GM23338 (cell line): ENCODE data around the gene NUB1. TPM values are rescaled to one million over a fixed set of nuclear protein-coding genes. Genes with fewer than 3 reads are reported as not detected.

Source experiments
- ATAC-seq: fragments of 200-7000 bp; cut with Tn5 transposase; 3 replicates; pipeline ENCODE4 v1.9.1; 2020
- DNase-seq: peaks from one replicate; pipeline ENCODE4 v3.0.0-alpha.2; 2015; ENCODE audit warnings: low spot score
- H2AFZ ChIP-seq: fragments of 200-600 bp; sonication (generic); 2 replicates; pipeline ENCODE4 v1.8.0; 2016; ENCODE audit warnings: antibody characterized with exemption, mild to moderate bottlenecking, moderate library complexity
- H3F3A ChIP-seq: fragments of 200-600 bp; sonication (generic); replicated peaks from 2 replicates; pipeline ENCODE4 v1.8.0; 2017; ENCODE audit warnings: antibody characterized with exemption, mixed run types, low read depth
- H3K27ac ChIP-seq: fragments of 200-600 bp; sonication (generic); 2 replicates; pipeline ENCODE4 v1.6.1; 2016; ENCODE audit warnings: low read depth
- H3K27me3 ChIP-seq: fragments of 200-600 bp; sonication (generic); 2 replicates; pipeline ENCODE4 v1.8.0; 2016; ENCODE audit warnings: mild to moderate bottlenecking, mixed run types, moderate library complexity; ENCODE audit not compliant: insufficient read depth
- H3K36me3 ChIP-seq: fragments of 200-600 bp; sonication (generic); 2 replicates; pipeline ENCODE4 v1.8.0; 2016; ENCODE audit warnings: mild to moderate bottlenecking; ENCODE audit not compliant: insufficient read depth
- H3K4me1 ChIP-seq: fragments of 200-600 bp; sonication (generic); 2 replicates; pipeline ENCODE4 v1.8.0; 2016; ENCODE audit warnings: mild to moderate bottlenecking, moderate library complexity; ENCODE audit not compliant: insufficient read depth
- H3K4me2 ChIP-seq: fragments of 200-600 bp; sonication (generic); 2 replicates; pipeline ENCODE4 v1.7.1; 2017; ENCODE audit warnings: mixed run types
- H3K4me3 ChIP-seq: fragments of 200-600 bp; sonication (generic); 2 replicates; pipeline ENCODE4 v1.6.1; 2016; ENCODE audit warnings: mixed run types
- H3K79me2 ChIP-seq: fragments of 200-600 bp; sonication (generic); replicated peaks from 2 replicates; pipeline ENCODE4 v1.8.0; 2017; ENCODE audit warnings: mild to moderate bottlenecking; ENCODE audit not compliant: insufficient read depth
- H3K9me2 ChIP-seq: fragments of 200-600 bp; sonication (generic); 2 replicates; pipeline ENCODE4 v1.8.0; 2017; ENCODE audit not compliant: insufficient read depth
- H4K20me1 ChIP-seq: fragments of 200-600 bp; sonication (generic); replicated peaks from 2 replicates; pipeline ENCODE4 v1.8.0; 2017; ENCODE audit warnings: mild to moderate bottlenecking; ENCODE audit not compliant: insufficient read depth
- H3K27ac Mint-ChIP-seq: 2 replicates; pipeline ENCODE4 v1.8.0; 2020; ENCODE audit warnings: inconsistent platforms, mild to moderate bottlenecking, moderate library complexity, mixed read lengths
- H3K27me3 Mint-ChIP-seq: 3 replicates; pipeline ENCODE4 v1.8.0; 2022; ENCODE audit warnings: low read depth, mild to moderate bottlenecking, moderate library complexity, mixed read lengths, inconsistent platforms; ENCODE audit not compliant: insufficient read depth, poor library complexity
- H3K36me3 Mint-ChIP-seq: 3 replicates; pipeline ENCODE4 v1.8.0; 2021; ENCODE audit warnings: low read depth, mild to moderate bottlenecking, inconsistent platforms, moderate library complexity, mixed read lengths
- H3K4me1 Mint-ChIP-seq: 3 replicates; pipeline ENCODE4 v1.8.0; 2020; ENCODE audit warnings: mild to moderate bottlenecking, inconsistent platforms, mixed read lengths
- H3K4me3 Mint-ChIP-seq: 3 replicates; pipeline ENCODE4 v1.8.0; 2021; ENCODE audit warnings: moderate library complexity, mild to moderate bottlenecking, inconsistent platforms, mixed read lengths
- H3K9me3 Mint-ChIP-seq: 3 replicates; pipeline ENCODE4 v1.8.0; 2020; ENCODE audit warnings: moderate library complexity, mild to moderate bottlenecking, inconsistent platforms, mixed read lengths
- CREB1 ChIP-seq: fragments of 250-450 bp; sonication (Bioruptor Pico); IDR thresholded peaks from 2 replicates; pipeline ENCODE4 v1.5.0; 2020; ENCODE audit warnings: low read depth, mild to moderate bottlenecking, moderate library complexity
- EZH2 ChIP-seq: fragments of 200-600 bp; sonication (generic); IDR thresholded peaks from one replicate; pipeline ENCODE4 v1.8.0; 2017; ENCODE audit warnings: antibody characterized with exemption, mild to moderate bottlenecking, low read depth; ENCODE audit not compliant: unreplicated experiment
- EZH2phosphoT487 ChIP-seq: fragments of 200-600 bp; sonication (generic); IDR thresholded peaks from one replicate; pipeline ENCODE4 v1.8.1; 2018; ENCODE audit warnings: antibody characterized with exemption; ENCODE audit not compliant: unreplicated experiment
- JUNB ChIP-seq: IDR thresholded peaks from one replicate; pipeline ENCODE4 v1.6.1; 2016; ENCODE audit warnings: antibody characterized with exemption; ENCODE audit not compliant: unreplicated experiment
- NANOG ChIP-seq: IDR thresholded peaks from 2 replicates; pipeline ENCODE4 v1.6.1; 2016; ENCODE audit warnings: antibody characterized with exemption, borderline replicate concordance
- POLR2AphosphoS5 ChIP-seq: IDR thresholded peaks from 2 replicates; pipeline ENCODE4 v1.6.1; 2016; ENCODE audit warnings: antibody characterized with exemption, low read depth
- STAT1 ChIP-seq: IDR thresholded peaks from one replicate; pipeline ENCODE4 v1.6.1; 2016; ENCODE audit warnings: antibody characterized with exemption; ENCODE audit not compliant: unreplicated experiment
- ZNF114 ChIP-seq: fragments of 250-450 bp; sonication (Bioruptor Pico); IDR thresholded peaks from 2 replicates; pipeline ENCODE4 v1.5.0; 2020; ENCODE audit warnings: mild to moderate bottlenecking, moderate library complexity
- ZNF331 ChIP-seq: fragments of 250-450 bp; sonication (Bioruptor Pico); IDR thresholded peaks from 2 replicates; pipeline ENCODE4 v1.5.0; 2020; ENCODE audit warnings: low read depth, mild to moderate bottlenecking, moderate library complexity
- polyA plus RNA-seq: library from polyadenylated mRNA; unstranded; fragments of >200 nt; fragmentation: Nextera tagmentation; extraction: Ambion mirVana; gene quantifications from 2 replicates; pipeline ENCODE4 v1.2.1, GENCODE V29; 2016
- total RNA-seq: library from RNA; depleted of rRNA; stranded (reverse); fragments of >200 nt; shearing (Covaris generic); gene quantifications from 2 replicates; pipeline ENCODE4 v1.2.3, GENCODE V29; 2014
- TF ChIP-seq, protein P1 (sequence below): IDR thresholded peaks from 2 replicates; pipeline ENCODE4 v1.6.1; 2016; ENCODE audit warnings: antibody characterized with exemption
- TF ChIP-seq, protein P2 (sequence below), 2 experiments: fragments of 200-600 bp in 1 of 2; sonication (generic) in 1 of 2; conservative IDR thresholded peaks; 2 replicates each; pipeline versions ENCODE4 v1.5.1 to v1.6.1; 2016 to 2017; ENCODE audit warnings: antibody characterized with exemption in 2 of 2, low read depth in 2 of 2, mild to moderate bottlenecking in 2 of 2, moderate library complexity in 1 of 2
- TF ChIP-seq, protein P3 (sequence below): IDR thresholded peaks from one replicate; pipeline ENCODE4 v1.6.1; 2018; ENCODE audit warnings: antibody characterized with exemption; ENCODE audit not compliant: unreplicated experiment
- TF ChIP-seq, protein P4 (sequence below): fragments of 250-450 bp; sonication (Bioruptor Pico); IDR thresholded peaks from 2 replicates; pipeline ENCODE4 v1.5.0; 2020; ENCODE audit warnings: mild to moderate bottlenecking, moderate library complexity

The NUB1 gene
- total and polyA plus RNA-seq, 2 experiments from 2014 or later: 31.8 to 42.3 TPM

GRCh38 chr7:151347200-151347599, 5.6 kb downstream of the NUB1 start:
- no peak overlapping the region for H2AFZ ChIP-seq
- H3K36me3 ChIP-seq: peaks cover 4% of the 10 kb centered on the region
- no peak for ATAC-seq
- H3K27ac ChIP-seq: no peak overlapping the region
- H3K9me2 ChIP-seq: no peaks in the 10 kb centered on the region
- Mint-ChIP-seq H3K27me3 (peaks cover 2% of the 10 kb centered on the region), H3K27ac (no peak overlapping the region), H3K4me3 (no peak overlapping the region), H3K36me3 (peaks cover 39% of the 10 kb centered on the region), H3K9me3 (no peaks in the 10 kb centered on the region; the same call in 2 of the 3 replicates), H3K4me1 (peaks cover 6% of the 10 kb centered on the region; the same call in 2 of the 3 replicates)
- DNase-seq: no peak
- H3K4me3 ChIP-seq: no peak overlapping the region
- H3K79me2 ChIP-seq: peaks cover 17% of the 10 kb centered on the region
- H3K4me1 ChIP-seq: no peaks in the 10 kb centered on the region
- peaks cover 7% of the 10 kb centered on the region; the same call in 1 of the 2 replicates for H4K20me1 ChIP-seq
- no peaks in the 10 kb centered on the region for H3K27me3 ChIP-seq
- H3K4me2 ChIP-seq: no peak overlapping the region
- TF ChIP-seq CREB1 (CRISPR knock-in tag): no peak
- TF ChIP-seq, protein P1, sequence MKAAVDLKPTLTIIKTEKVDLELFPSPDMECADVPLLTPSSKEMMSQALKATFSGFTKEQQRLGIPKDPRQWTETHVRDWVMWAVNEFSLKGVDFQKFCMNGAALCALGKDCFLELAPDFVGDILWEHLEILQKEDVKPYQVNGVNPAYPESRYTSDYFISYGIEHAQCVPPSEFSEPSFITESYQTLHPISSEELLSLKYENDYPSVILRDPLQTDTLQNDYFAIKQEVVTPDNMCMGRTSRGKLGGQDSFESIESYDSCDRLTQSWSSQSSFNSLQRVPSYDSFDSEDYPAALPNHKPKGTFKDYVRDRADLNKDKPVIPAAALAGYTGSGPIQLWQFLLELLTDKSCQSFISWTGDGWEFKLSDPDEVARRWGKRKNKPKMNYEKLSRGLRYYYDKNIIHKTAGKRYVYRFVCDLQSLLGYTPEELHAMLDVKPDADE: no peak
- TF ChIP-seq NANOG: no peak
- TF ChIP-seq STAT1: no peak
- TF ChIP-seq EZH2: no peak
- TF ChIP-seq EZH2phosphoT487: no peak
- TF ChIP-seq, protein P2, sequence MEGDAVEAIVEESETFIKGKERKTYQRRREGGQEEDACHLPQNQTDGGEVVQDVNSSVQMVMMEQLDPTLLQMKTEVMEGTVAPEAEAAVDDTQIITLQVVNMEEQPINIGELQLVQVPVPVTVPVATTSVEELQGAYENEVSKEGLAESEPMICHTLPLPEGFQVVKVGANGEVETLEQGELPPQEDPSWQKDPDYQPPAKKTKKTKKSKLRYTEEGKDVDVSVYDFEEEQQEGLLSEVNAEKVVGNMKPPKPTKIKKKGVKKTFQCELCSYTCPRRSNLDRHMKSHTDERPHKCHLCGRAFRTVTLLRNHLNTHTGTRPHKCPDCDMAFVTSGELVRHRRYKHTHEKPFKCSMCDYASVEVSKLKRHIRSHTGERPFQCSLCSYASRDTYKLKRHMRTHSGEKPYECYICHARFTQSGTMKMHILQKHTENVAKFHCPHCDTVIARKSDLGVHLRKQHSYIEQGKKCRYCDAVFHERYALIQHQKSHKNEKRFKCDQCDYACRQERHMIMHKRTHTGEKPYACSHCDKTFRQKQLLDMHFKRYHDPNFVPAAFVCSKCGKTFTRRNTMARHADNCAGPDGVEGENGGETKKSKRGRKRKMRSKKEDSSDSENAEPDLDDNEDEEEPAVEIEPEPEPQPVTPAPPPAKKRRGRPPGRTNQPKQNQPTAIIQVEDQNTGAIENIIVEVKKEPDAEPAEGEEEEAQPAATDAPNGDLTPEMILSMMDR (conservative IDR thresholded peaks at IDR 0.05; ENCODE audit: low read depth in 2 of 2): no peak
- no peak for TF ChIP-seq JUNB
- TF ChIP-seq, protein P3, sequence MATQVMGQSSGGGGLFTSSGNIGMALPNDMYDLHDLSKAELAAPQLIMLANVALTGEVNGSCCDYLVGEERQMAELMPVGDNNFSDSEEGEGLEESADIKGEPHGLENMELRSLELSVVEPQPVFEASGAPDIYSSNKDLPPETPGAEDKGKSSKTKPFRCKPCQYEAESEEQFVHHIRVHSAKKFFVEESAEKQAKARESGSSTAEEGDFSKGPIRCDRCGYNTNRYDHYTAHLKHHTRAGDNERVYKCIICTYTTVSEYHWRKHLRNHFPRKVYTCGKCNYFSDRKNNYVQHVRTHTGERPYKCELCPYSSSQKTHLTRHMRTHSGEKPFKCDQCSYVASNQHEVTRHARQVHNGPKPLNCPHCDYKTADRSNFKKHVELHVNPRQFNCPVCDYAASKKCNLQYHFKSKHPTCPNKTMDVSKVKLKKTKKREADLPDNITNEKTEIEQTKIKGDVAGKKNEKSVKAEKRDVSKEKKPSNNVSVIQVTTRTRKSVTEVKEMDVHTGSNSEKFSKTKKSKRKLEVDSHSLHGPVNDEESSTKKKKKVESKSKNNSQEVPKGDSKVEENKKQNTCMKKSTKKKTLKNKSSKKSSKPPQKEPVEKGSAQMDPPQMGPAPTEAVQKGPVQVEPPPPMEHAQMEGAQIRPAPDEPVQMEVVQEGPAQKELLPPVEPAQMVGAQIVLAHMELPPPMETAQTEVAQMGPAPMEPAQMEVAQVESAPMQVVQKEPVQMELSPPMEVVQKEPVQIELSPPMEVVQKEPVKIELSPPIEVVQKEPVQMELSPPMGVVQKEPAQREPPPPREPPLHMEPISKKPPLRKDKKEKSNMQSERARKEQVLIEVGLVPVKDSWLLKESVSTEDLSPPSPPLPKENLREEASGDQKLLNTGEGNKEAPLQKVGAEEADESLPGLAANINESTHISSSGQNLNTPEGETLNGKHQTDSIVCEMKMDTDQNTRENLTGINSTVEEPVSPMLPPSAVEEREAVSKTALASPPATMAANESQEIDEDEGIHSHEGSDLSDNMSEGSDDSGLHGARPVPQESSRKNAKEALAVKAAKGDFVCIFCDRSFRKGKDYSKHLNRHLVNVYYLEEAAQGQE: no peak
- TF ChIP-seq ZNF114: no peak
- TF ChIP-seq POLR2AphosphoS5: no peak
- no peak for TF ChIP-seq ZNF331 (CRISPR knock-in tag)
- TF ChIP-seq, protein P4, sequence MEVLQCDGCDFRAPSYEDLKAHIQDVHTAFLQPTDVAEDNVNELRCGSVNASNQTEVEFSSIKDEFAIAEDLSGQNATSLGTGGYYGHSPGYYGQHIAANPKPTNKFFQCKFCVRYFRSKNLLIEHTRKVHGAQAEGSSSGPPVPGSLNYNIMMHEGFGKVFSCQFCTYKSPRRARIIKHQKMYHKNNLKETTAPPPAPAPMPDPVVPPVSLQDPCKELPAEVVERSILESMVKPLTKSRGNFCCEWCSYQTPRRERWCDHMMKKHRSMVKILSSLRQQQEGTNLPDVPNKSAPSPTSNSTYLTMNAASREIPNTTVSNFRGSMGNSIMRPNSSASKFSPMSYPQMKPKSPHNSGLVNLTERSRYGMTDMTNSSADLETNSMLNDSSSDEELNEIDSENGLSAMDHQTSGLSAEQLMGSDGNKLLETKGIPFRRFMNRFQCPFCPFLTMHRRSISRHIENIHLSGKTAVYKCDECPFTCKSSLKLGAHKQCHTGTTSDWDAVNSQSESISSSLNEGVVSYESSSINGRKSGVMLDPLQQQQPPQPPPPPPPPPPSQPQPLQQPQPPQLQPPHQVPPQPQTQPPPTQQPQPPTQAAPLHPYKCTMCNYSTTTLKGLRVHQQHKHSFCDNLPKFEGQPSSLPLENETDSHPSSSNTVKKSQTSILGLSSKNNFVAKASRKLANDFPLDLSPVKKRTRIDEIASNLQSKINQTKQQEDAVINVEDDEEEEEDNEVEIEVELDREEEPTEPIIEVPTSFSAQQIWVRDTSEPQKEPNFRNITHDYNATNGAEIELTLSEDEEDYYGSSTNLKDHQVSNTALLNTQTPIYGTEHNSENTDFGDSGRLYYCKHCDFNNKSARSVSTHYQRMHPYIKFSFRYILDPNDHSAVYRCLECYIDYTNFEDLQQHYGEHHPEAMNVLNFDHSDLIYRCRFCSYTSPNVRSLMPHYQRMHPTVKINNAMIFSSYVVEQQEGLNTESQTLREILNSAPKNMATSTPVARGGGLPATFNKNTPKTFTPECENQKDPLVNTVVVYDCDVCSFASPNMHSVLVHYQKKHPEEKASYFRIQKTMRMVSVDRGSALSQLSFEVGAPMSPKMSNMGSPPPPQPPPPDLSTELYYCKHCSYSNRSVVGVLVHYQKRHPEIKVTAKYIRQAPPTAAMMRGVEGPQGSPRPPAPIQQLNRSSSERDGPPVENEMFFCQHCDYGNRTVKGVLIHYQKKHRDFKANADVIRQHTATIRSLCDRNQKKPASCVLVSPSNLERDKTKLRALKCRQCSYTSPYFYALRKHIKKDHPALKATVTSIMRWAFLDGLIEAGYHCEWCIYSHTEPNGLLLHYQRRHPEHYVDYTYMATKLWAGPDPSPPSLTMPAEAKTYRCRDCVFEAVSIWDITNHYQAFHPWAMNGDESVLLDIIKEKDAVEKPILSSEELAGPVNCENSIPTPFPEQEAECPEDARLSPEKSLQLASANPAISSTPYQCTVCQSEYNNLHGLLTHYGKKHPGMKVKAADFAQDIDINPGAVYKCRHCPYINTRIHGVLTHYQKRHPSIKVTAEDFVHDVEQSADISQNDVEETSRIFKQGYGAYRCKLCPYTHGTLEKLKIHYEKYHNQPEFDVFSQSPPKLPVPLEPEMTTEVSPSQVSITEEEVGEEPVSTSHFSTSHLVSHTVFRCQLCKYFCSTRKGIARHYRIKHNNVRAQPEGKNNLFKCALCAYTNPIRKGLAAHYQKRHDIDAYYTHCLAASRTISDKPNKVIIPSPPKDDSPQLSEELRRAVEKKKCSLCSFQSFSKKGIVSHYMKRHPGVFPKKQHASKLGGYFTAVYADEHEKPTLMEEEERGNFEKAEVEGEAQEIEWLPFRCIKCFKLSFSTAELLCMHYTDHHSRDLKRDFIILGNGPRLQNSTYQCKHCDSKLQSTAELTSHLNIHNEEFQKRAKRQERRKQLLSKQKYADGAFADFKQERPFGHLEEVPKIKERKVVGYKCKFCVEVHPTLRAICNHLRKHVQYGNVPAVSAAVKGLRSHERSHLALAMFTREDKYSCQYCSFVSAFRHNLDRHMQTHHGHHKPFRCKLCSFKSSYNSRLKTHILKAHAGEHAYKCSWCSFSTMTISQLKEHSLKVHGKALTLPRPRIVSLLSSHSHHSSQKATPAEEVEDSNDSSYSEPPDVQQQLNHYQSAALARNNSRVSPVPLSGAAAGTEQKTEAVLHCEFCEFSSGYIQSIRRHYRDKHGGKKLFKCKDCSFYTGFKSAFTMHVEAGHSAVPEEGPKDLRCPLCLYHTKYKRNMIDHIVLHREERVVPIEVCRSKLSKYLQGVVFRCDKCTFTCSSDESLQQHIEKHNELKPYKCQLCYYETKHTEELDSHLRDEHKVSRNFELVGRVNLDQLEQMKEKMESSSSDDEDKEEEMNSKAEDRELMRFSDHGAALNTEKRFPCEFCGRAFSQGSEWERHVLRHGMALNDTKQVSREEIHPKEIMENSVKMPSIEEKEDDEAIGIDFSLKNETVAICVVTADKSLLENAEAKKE (CRISPR knock-in tag): no peak
- peaks cover 6% of the 10 kb centered on the region; the same call in 1 of the 2 replicates for H3F3A ChIP-seq
